ENCODE data around the gene UFD1. TPM values are rescaled to one million over a fixed set of nuclear protein-coding genes. Genes with fewer than 3 reads are reported as not detected.

Gene UFD1
- polyA plus RNA-seq, 1 of the 3 experiments (the other 2 are of a cell fraction), result 111 TPM

- H3K27ac ChIP-seq (ENCODE audit: low read depth in 2 of 2, low read length in 1 of 2), result no peak overlapping the region
- ChIA-PET CTCF (interaction anchor here (3.9 kb wide), 1 partner anchor 137 kb away, joined by 39 read pairs; no protein-coding TSS in a partner anchor), POLR2A (no interaction called here)
- H3K27me3 ChIP-seq (ENCODE audit: insufficient read depth), result no peaks in the 10 kb centered on the region
- 95% methylated on average over 5 of the region's 8 CpGs for WGBS (ENCODE audit: low lambda C conversion rate)
- H3K4me1 ChIP-seq (ENCODE audit: control insufficient read depth in 1 of 2, insufficient read depth in 2 of 2, low read depth in 1 of 2, low read length in 1 of 2), result no peaks in the 10 kb centered on the region
- H3K9ac ChIP-seq, result no peak overlapping the region
- H3K36me3 ChIP-seq (replicated peaks in 1 of 2; ENCODE audit: control insufficient read depth in 1 of 2, insufficient read depth in 2 of 2, low read length in 1 of 2), result peaks cover 5 to 6% of the 10 kb centered on the region in 2 experiments
- no peak overlapping the region for H2AFZ ChIP-seq (ENCODE audit: low read depth)
- no peak for TF ChIP-seq FOXM1 (IDR thresholded peaks at IDR 0.05; ENCODE audit: low read depth)
- no peak for TF ChIP-seq TEAD4 (IDR thresholded peaks at IDR 0.05; ENCODE audit: borderline replicate concordance, insufficient read depth)
- no peak for TF ChIP-seq JUND (IDR thresholded peaks at IDR 0.05)
- no peak for TF ChIP-seq FOSL2 (IDR thresholded peaks at IDR 0.05; ENCODE audit: borderline replicate concordance, low read depth)
- H3F3A ChIP-seq (replicated peaks; ENCODE audit: insufficient read depth), result peaks cover 3% of the 10 kb centered on the region
- no peaks in the 10 kb centered on the region for H3K9me2 ChIP-seq
- no peak for DNase-seq
- no peaks in the 10 kb centered on the region for H4K20me1 ChIP-seq (ENCODE audit: insufficient read depth)
- no peak overlapping the region for H3K4me3 ChIP-seq (ENCODE audit: low read depth in 2 of 2, low read length in 1 of 2)
- H3K9me3 ChIP-seq, result no peaks in the 10 kb centered on the region
- H3K4me2 ChIP-seq, result no peak overlapping the region
- H3K79me2 ChIP-seq (ENCODE audit: insufficient read depth), result no peaks in the 10 kb centered on the region
Measured at GRCh38 chr22:19494001-19494560, 15.1 kb upstream of the UFD1 start.

- H3K27me3 ChIP-seq (ENCODE audit: insufficient read depth), result no peaks in the 10 kb centered on the region
- DNase-seq, result no peak
- peaks cover 5 to 6% of the 10 kb centered on the region in 2 experiments for H3K36me3 ChIP-seq (replicated peaks in 1 of 2; ENCODE audit: control insufficient read depth in 1 of 2, insufficient read depth in 2 of 2, low read length in 1 of 2)
- no peak overlapping the region for H3K9ac ChIP-seq
- H4K20me1 ChIP-seq (ENCODE audit: insufficient read depth), result no peaks in the 10 kb centered on the region
- H2AFZ ChIP-seq (ENCODE audit: low read depth), result no peak overlapping the region
- no peaks in the 10 kb centered on the region for H3K9me2 ChIP-seq
- no peak overlapping the region for H3K27ac ChIP-seq (ENCODE audit: low read depth in 2 of 2, low read length in 1 of 2)
- ChIA-PET CTCF (interaction anchor here (3.9 kb wide), 1 partner anchor 139 kb away, joined by 39 read pairs; no protein-coding TSS in a partner anchor), POLR2A (no interaction called here)
- H3K4me3 ChIP-seq (ENCODE audit: low read depth in 2 of 2, low read length in 1 of 2), result no peak overlapping the region
- peaks cover 3% of the 10 kb centered on the region for H3F3A ChIP-seq (replicated peaks; ENCODE audit: insufficient read depth)
- H3K79me2 ChIP-seq (ENCODE audit: insufficient read depth), result no peaks in the 10 kb centered on the region
- H3K4me1 ChIP-seq (ENCODE audit: control insufficient read depth in 1 of 2, insufficient read depth in 2 of 2, low read depth in 1 of 2, low read length in 1 of 2), result no peaks in the 10 kb centered on the region
- H3K4me2 ChIP-seq, result no peak overlapping the region
- 92% methylated on average over 5 of the region's 6 CpGs for WGBS (ENCODE audit: low lambda C conversion rate)
- H3K9me3 ChIP-seq, result no peaks in the 10 kb centered on the region
- TF ChIP-seq YY1 (IDR thresholded peaks at IDR 0.05; ENCODE audit: low read depth) (no peak), GABPA (IDR thresholded peaks at IDR 0.05; ENCODE audit: low read depth) (no peak), NFIC (IDR thresholded peaks at IDR 0.05; ENCODE audit: borderline replicate concordance) (no peak), CHD2 (IDR thresholded peaks at IDR 0.05; ENCODE audit: low read length, partially characterized antibody) (no peak), MAX (IDR thresholded peaks at IDR 0.05; ENCODE audit: low read depth) (no peak), JUND (IDR thresholded peaks at IDR 0.05) (no peak)
Measured at GRCh38 chr22:19492504-19493174, 13.6 kb upstream of the UFD1 start.

GRCh38 chr22:19490628-19491230, 11.7 kb upstream of the UFD1 start:
- H4K20me1 ChIP-seq (ENCODE audit: insufficient read depth), result no peaks in the 10 kb centered on the region
- peaks cover 3% of the 10 kb centered on the region for H3F3A ChIP-seq (replicated peaks; ENCODE audit: insufficient read depth)
- ChIA-PET CTCF (interaction anchor here (0.9 to 3.9 kb wide), 4 partner anchors 11 to 140 kb away, joined by 3 to 43 read pairs (median 4); no protein-coding TSS in a partner anchor), POLR2A (no interaction called here)
- no peak overlapping the region for H2AFZ ChIP-seq (ENCODE audit: low read depth)
- no peaks in the 10 kb centered on the region for H3K27me3 ChIP-seq (ENCODE audit: insufficient read depth)
- no peaks in the 10 kb centered on the region for H3K4me1 ChIP-seq (ENCODE audit: control insufficient read depth in 1 of 2, insufficient read depth in 2 of 2, low read depth in 1 of 2, low read length in 1 of 2)
- H3K4me2 ChIP-seq, result no peak overlapping the region
- no peaks in the 10 kb centered on the region for H3K9me2 ChIP-seq
- 99% methylated on average over 5 of the region's 5 CpGs for WGBS (ENCODE audit: low lambda C conversion rate)
- peaks cover 8% of the 10 kb centered on the region in 2 experiments for H3K36me3 ChIP-seq (replicated peaks in 1 of 2; ENCODE audit: control insufficient read depth in 1 of 2, insufficient read depth in 2 of 2, low read length in 1 of 2)
- H3K9me3 ChIP-seq, result no peaks in the 10 kb centered on the region
- H3K27ac ChIP-seq (ENCODE audit: low read depth in 2 of 2, low read length in 1 of 2), result no peak overlapping the region
- no peak overlapping the region for H3K4me3 ChIP-seq (ENCODE audit: low read depth in 2 of 2, low read length in 1 of 2)
- DNase-seq, result no peak
- H3K9ac ChIP-seq, result no peak overlapping the region
- no peaks in the 10 kb centered on the region for H3K79me2 ChIP-seq (ENCODE audit: insufficient read depth)
- TF ChIP-seq CTCF (IDR thresholded peaks at IDR 0.05) (no peak), MAX (IDR thresholded peaks at IDR 0.05; ENCODE audit: low read depth) (no peak), POLR2AphosphoS5 (IDR thresholded peaks at IDR 0.05; ENCODE audit: low read depth, low read length) (no peak), EZH2phosphoT487 (IDR thresholded peaks at IDR 0.05; ENCODE audit: borderline replicate concordance, low read depth) (no peak), EP300 (IDR thresholded peaks at IDR 0.05; ENCODE audit: borderline replicate concordance in 1 of 2, low read depth in 1 of 2, low read length in 1 of 2) (no peak), FOSL2 (IDR thresholded peaks at IDR 0.05; ENCODE audit: borderline replicate concordance, low read depth) (no peak), IRF3 (IDR thresholded peaks at IDR 0.05; ENCODE audit: low read depth, low read length) (no peak), CHD2 (IDR thresholded peaks at IDR 0.05; ENCODE audit: low read length, partially characterized antibody) (no peak), PBX3 (IDR thresholded peaks at IDR 0.05) (no peak)

Measured in SK-N-SH (cell line).